Hypothalamus (tissue), 51 donors: ENCODE measurements around the gene C20orf202.

Experiments
- DNase-seq, 51 donors: peaks; one replicate each; lab custom pipeline; 2025; lab: John Stamatoyannopoulos, UW

C20orf202 gene

GRCh38 chr20:1202762-1203504 lies at the start of gene C20orf202:
Gene C20orf202 (plus strand): TSS chr20:1203454. CDS start chr20:1203586, 132 bp downstream.
- DNase-seq = no peak

- DNase-seq = no peak
These were observed 49.0 kb upstream of the C20orf202 start for GRCh38 chr20:1154226-1154625.

- no peak for DNase-seq
These were observed 48.6 kb upstream of the C20orf202 start for GRCh38 chr20:1154691-1155090.

GRCh38 chr20:1155342-1155741 lies 47.9 kb upstream of the C20orf202 start:
- DNase-seq = no peak

- no peak for DNase-seq
These were observed 42.8 kb upstream of the C20orf202 start for GRCh38 chr20:1160496-1160895.

GRCh38 chr20:1160991-1161390 lies 42.3 kb upstream of the C20orf202 start:
- no peak for DNase-seq

- no peak for DNase-seq
These were observed 40.1 kb upstream of the C20orf202 start for GRCh38 chr20:1163105-1163504.

GRCh38 chr20:1163653-1164052 lies 39.6 kb upstream of the C20orf202 start:
- no peak for DNase-seq

GRCh38 chr20:1164871-1165270 lies 38.4 kb upstream of the C20orf202 start:
- DNase-seq = no peak

GRCh38 chr20:1165521-1165920 lies 37.7 kb upstream of the C20orf202 start:
- no peak for DNase-seq

- no peak for DNase-seq
These were observed 37.3 kb upstream of the C20orf202 start for GRCh38 chr20:1165941-1166340.

- no peak for DNase-seq
These were observed 36.1 kb upstream of the C20orf202 start for GRCh38 chr20:1166948-1167720.

- no peak for DNase-seq
These were observed 34.0 kb upstream of the C20orf202 start for GRCh38 chr20:1169224-1169623.

- DNase-seq = no peak
These were observed 31.7 kb upstream of the C20orf202 start for GRCh38 chr20:1171461-1172093.

- no peak for DNase-seq
These were observed 29.6 kb upstream of the C20orf202 start for GRCh38 chr20:1173698-1174097.

- DNase-seq = no peak
These were observed 28.5 kb upstream of the C20orf202 start for GRCh38 chr20:1174787-1175186.

GRCh38 chr20:1177680-1178079 lies 25.6 kb upstream of the C20orf202 start:
- DNase-seq = no peak

GRCh38 chr20:1178103-1178502 lies 25.2 kb upstream of the C20orf202 start:
- no peak for DNase-seq

- DNase-seq = no peak
These were observed 24.6 kb upstream of the C20orf202 start for GRCh38 chr20:1178623-1179022.

- DNase-seq = no peak
These were observed 22.3 kb upstream of the C20orf202 start for GRCh38 chr20:1180949-1181348.

GRCh38 chr20:1182106-1182505 lies 21.1 kb upstream of the C20orf202 start:
- DNase-seq = no peak

- DNase-seq = no peak
These were observed 20.1 kb upstream of the C20orf202 start for GRCh38 chr20:1183153-1183552.
